ENCODE results near the gene SYF2. TPM values are rescaled to one million over a fixed set of nuclear protein-coding genes. Genes with fewer than 3 reads are reported as not detected.
"Not testable (repeated sequence)": the region's sequence is repeated elsewhere in the genome, so short reads cannot be mapped to it uniquely, and the experiment has no call there.

SYF2 gene
- total RNA-seq, 1 donor from 2014 or later: 41.4 TPM

GRCh38 chr1:25239681-25240541 is 7.6 kb upstream of the SYF2 start:
- peaks cover 63% of the 10 kb centered on the region for H3K4me1 Mint-ChIP-seq (ENCODE audit: low read depth)
- intact Hi-C loops (cut with micrococcal nuclease): loop anchor here (1.0 to 10.0 kb wide), 7 partner anchors 7 to 1995 kb away; partner anchors contain the start of genes RCAN3, RSRP1, SYF2 and WDTC1

GRCh38 chr1:25238046-25238445 is 5.7 kb upstream of the SYF2 start:
- no peaks in the 10 kb centered on the region for H3K27me3 Mint-ChIP-seq (ENCODE audit: insufficient read depth)
- peak overlapping the region; percentile 7 for H3K27ac Mint-ChIP-seq
- peaks cover 18% of the 10 kb centered on the region for H3K36me3 Mint-ChIP-seq (ENCODE audit: low read depth)
- intact Hi-C loops (cut with micrococcal nuclease): loop anchor here (10.0 kb wide), 2 partner anchors 283 to 313 kb away; no protein-coding TSS in a partner anchor
- DNase-seq (ENCODE audit: low spot score): no peak
- peaks cover 49% of the 10 kb centered on the region for H3K4me1 Mint-ChIP-seq (ENCODE audit: low read depth)
- no peak overlapping the region for H3K4me3 Mint-ChIP-seq
- H3K9me3 Mint-ChIP-seq: no peaks in the 10 kb centered on the region

More at GRCh38 chr1:25239681-25240541, 7.6 kb upstream of the SYF2 start:
- Mint-ChIP-seq H3K36me3 (ENCODE audit: low read depth) (peaks cover 32% of the 10 kb centered on the region), H3K27ac (peak overlapping the region; percentile 91), H3K9me3 (no peaks in the 10 kb centered on the region), H3K4me3 (peak overlapping the region; percentile 83), H3K27me3 (ENCODE audit: insufficient read depth) (no peaks in the 10 kb centered on the region)
- DNase-seq (ENCODE audit: low spot score): peak; percentile 88

GRCh38 chr1:25236261-25236660 is 4.0 kb upstream of the SYF2 start:
- not testable (repeated sequence) for H3K27me3 Mint-ChIP-seq (ENCODE audit: insufficient read depth); H3K27ac Mint-ChIP-seq; DNase-seq (ENCODE audit: low spot score); H3K9me3 Mint-ChIP-seq; H3K36me3 Mint-ChIP-seq (ENCODE audit: low read depth); H3K4me3 Mint-ChIP-seq
- intact Hi-C loops (cut with micrococcal nuclease): loop anchor here (10.0 kb wide), 2 partner anchors 281 to 311 kb away; no protein-coding TSS in a partner anchor
- peaks cover 40% of the 10 kb centered on the region for H3K4me1 Mint-ChIP-seq (ENCODE audit: low read depth)

GRCh38 chr1:25235411-25235810 is 3.1 kb upstream of the SYF2 start:
- not testable (repeated sequence) for DNase-seq (ENCODE audit: low spot score); H3K27me3 Mint-ChIP-seq (ENCODE audit: insufficient read depth); H3K9me3 Mint-ChIP-seq; H3K27ac Mint-ChIP-seq; H3K4me3 Mint-ChIP-seq
- intact Hi-C loops (cut with micrococcal nuclease): loop anchor here (10.0 kb wide), 2 partner anchors 281 to 311 kb away; no protein-coding TSS in a partner anchor
- Mint-ChIP-seq H3K4me1 (ENCODE audit: low read depth) (peaks cover 35% of the 10 kb centered on the region), H3K36me3 (ENCODE audit: low read depth) (peaks cover 12% of the 10 kb centered on the region)

GRCh38 chr1:25232866-25233784 is 823 bp upstream of the SYF2 start:
- Mint-ChIP-seq H3K9me3 (no peaks in the 10 kb centered on the region), H3K4me1 (ENCODE audit: low read depth) (peaks cover 35% of the 10 kb centered on the region), H3K27ac (no peak overlapping the region), H3K4me3 (no peak overlapping the region), H3K36me3 (ENCODE audit: low read depth) (peaks cover 24% of the 10 kb centered on the region), H3K27me3 (ENCODE audit: insufficient read depth) (no peaks in the 10 kb centered on the region)
- intact Hi-C loops (cut with micrococcal nuclease): loop anchor here (1.0 to 10.0 kb wide), 8 partner anchors 7 to 818 kb away; partner anchors contain the start of genes CLIC4, NIPAL3 and RSRP1
- peak; percentile 69 for DNase-seq (ENCODE audit: low spot score)

- Mint-ChIP-seq H3K27ac (no peak overlapping the region), H3K4me1 (ENCODE audit: low read depth) (peaks cover 11% of the 10 kb centered on the region), H3K9me3 (no peaks in the 10 kb centered on the region), H3K36me3 (ENCODE audit: low read depth) (peaks cover 53% of the 10 kb centered on the region), H3K4me3 (no peak overlapping the region), H3K27me3 (ENCODE audit: insufficient read depth) (no peaks in the 10 kb centered on the region)
- DNase-seq (ENCODE audit: low spot score): no peak
- intact Hi-C loops (cut with micrococcal nuclease): no loop called here
Measured at GRCh38 chr1:25223471-25223870, 8.8 kb downstream of the SYF2 start.

- H3K4me1 Mint-ChIP-seq (ENCODE audit: low read depth): peaks cover 5% of the 10 kb centered on the region
- H3K27ac Mint-ChIP-seq: no peak overlapping the region
- H3K4me3 Mint-ChIP-seq: no peak overlapping the region
- peaks cover 47% of the 10 kb centered on the region for H3K36me3 Mint-ChIP-seq (ENCODE audit: low read depth)
- intact Hi-C loops (cut with micrococcal nuclease): no loop called here
- H3K27me3 Mint-ChIP-seq (ENCODE audit: insufficient read depth): no peaks in the 10 kb centered on the region
- H3K9me3 Mint-ChIP-seq: no peaks in the 10 kb centered on the region
- DNase-seq (ENCODE audit: low spot score): no peak
Measured at GRCh38 chr1:25222606-25223005, 9.7 kb downstream of the SYF2 start.

- Mint-ChIP-seq H3K27ac (no peak overlapping the region), H3K4me3 (no peak overlapping the region), H3K4me1 (ENCODE audit: low read depth) (peaks cover 8% of the 10 kb centered on the region), H3K36me3 (ENCODE audit: low read depth) (peaks cover 34% of the 10 kb centered on the region), H3K27me3 (ENCODE audit: insufficient read depth) (no peaks in the 10 kb centered on the region), H3K9me3 (no peaks in the 10 kb centered on the region)
- intact Hi-C loops (cut with micrococcal nuclease): no loop called here
- DNase-seq (ENCODE audit: low spot score): no peak
Measured at GRCh38 chr1:25220666-25221065, 11.6 kb downstream of the SYF2 start.

- H3K9me3 Mint-ChIP-seq: no peaks in the 10 kb centered on the region
- H3K27ac Mint-ChIP-seq: no peak overlapping the region
- DNase-seq (ENCODE audit: low spot score): no peak
- H3K4me1 Mint-ChIP-seq (ENCODE audit: low read depth): peaks cover 8% of the 10 kb centered on the region
- peaks cover 30% of the 10 kb centered on the region for H3K36me3 Mint-ChIP-seq (ENCODE audit: low read depth)
- intact Hi-C loops (cut with micrococcal nuclease): no loop called here
- no peaks in the 10 kb centered on the region for H3K27me3 Mint-ChIP-seq (ENCODE audit: insufficient read depth)
- H3K4me3 Mint-ChIP-seq: no peak overlapping the region
Measured at GRCh38 chr1:25219661-25220251, 12.5 kb downstream of the SYF2 start.

- no peak overlapping the region for H3K27ac Mint-ChIP-seq
- H3K9me3 Mint-ChIP-seq: no peaks in the 10 kb centered on the region
- intact Hi-C loops (cut with micrococcal nuclease): no loop called here
- peaks cover 4% of the 10 kb centered on the region for H3K4me1 Mint-ChIP-seq (ENCODE audit: low read depth)
- peaks cover 20% of the 10 kb centered on the region for H3K36me3 Mint-ChIP-seq (ENCODE audit: low read depth)
- no peak for DNase-seq (ENCODE audit: low spot score)
- H3K27me3 Mint-ChIP-seq (ENCODE audit: insufficient read depth): no peaks in the 10 kb centered on the region
- no peak overlapping the region for H3K4me3 Mint-ChIP-seq
Measured at GRCh38 chr1:25217598-25218232, 14.6 kb downstream of the SYF2 start.

GRCh38 chr1:25217015-25217414 is 15.3 kb downstream of the SYF2 start:
- intact Hi-C loops (cut with micrococcal nuclease): no loop called here
- Mint-ChIP-seq H3K4me1 (ENCODE audit: low read depth) (peaks cover 4% of the 10 kb centered on the region), H3K9me3 (no peaks in the 10 kb centered on the region)

GRCh38 chr1:25216123-25216522 is 16.2 kb downstream of the SYF2 start:
- peaks cover 4% of the 10 kb centered on the region for H3K4me1 Mint-ChIP-seq (ENCODE audit: low read depth)
- H3K36me3 Mint-ChIP-seq (ENCODE audit: low read depth): peaks cover 10% of the 10 kb centered on the region
- DNase-seq (ENCODE audit: low spot score): no peak
- H3K9me3 Mint-ChIP-seq: no peaks in the 10 kb centered on the region
- intact Hi-C loops (cut with micrococcal nuclease): no loop called here
- no peak overlapping the region for H3K4me3 Mint-ChIP-seq
- H3K27ac Mint-ChIP-seq: no peak overlapping the region
- no peaks in the 10 kb centered on the region for H3K27me3 Mint-ChIP-seq (ENCODE audit: insufficient read depth)

More at GRCh38 chr1:25217015-25217414, 15.3 kb downstream of the SYF2 start:
- no peak for DNase-seq (ENCODE audit: low spot score)
- H3K27me3 Mint-ChIP-seq (ENCODE audit: insufficient read depth): no peaks in the 10 kb centered on the region
- H3K36me3 Mint-ChIP-seq (ENCODE audit: low read depth): peaks cover 15% of the 10 kb centered on the region
- no peak overlapping the region for H3K27ac Mint-ChIP-seq
- no peak overlapping the region for H3K4me3 Mint-ChIP-seq
